ENCODE results near the gene SULF2. TPM values are rescaled to one million over a fixed set of nuclear protein-coding genes. Genes with fewer than 3 reads are reported as not detected.

Gene SULF2
- total RNA-seq, 1 donor from 2014 or later = 40.4 TPM

- Mint-ChIP-seq H3K27ac (ENCODE audit: unreplicated experiment) (no peak overlapping the region), H3K4me3 (ENCODE audit: unreplicated experiment) (no peak overlapping the region), H3K9me3 (ENCODE audit: unreplicated experiment) (no peaks in the 10 kb centered on the region), H3K27me3 (ENCODE audit: unreplicated experiment) (no peaks in the 10 kb centered on the region), H3K36me3 (ENCODE audit: unreplicated experiment) (peaks cover 9% of the 10 kb centered on the region), H3K4me1 (ENCODE audit: unreplicated experiment) (peaks cover 12% of the 10 kb centered on the region)
- TF ChIP-seq CTCF (IDR thresholded peaks at IDR 0.05) = no peak
- no peak for DNase-seq (ENCODE audit: extremely low spot score, unreplicated experiment)
These were observed 117.6 kb downstream of the SULF2 start for GRCh38 chr20:47667531-47668312.

GRCh38 chr20:47667086-47667485, 118.2 kb downstream of the SULF2 start:
- peaks cover 9% of the 10 kb centered on the region for H3K36me3 Mint-ChIP-seq (ENCODE audit: unreplicated experiment)
- H3K9me3 Mint-ChIP-seq (ENCODE audit: unreplicated experiment) = no peaks in the 10 kb centered on the region
- DNase-seq (ENCODE audit: extremely low spot score, unreplicated experiment) = no peak
- peaks cover 14% of the 10 kb centered on the region for H3K4me1 Mint-ChIP-seq (ENCODE audit: unreplicated experiment)
- TF ChIP-seq CTCF (IDR thresholded peaks at IDR 0.05) = no peak
- H3K27ac Mint-ChIP-seq (ENCODE audit: unreplicated experiment) = no peak overlapping the region
- H3K4me3 Mint-ChIP-seq (ENCODE audit: unreplicated experiment) = no peak overlapping the region
- H3K27me3 Mint-ChIP-seq (ENCODE audit: unreplicated experiment) = no peaks in the 10 kb centered on the region

- Mint-ChIP-seq H3K4me3 (ENCODE audit: unreplicated experiment) (no peak overlapping the region), H3K36me3 (ENCODE audit: unreplicated experiment) (peaks cover 9% of the 10 kb centered on the region), H3K9me3 (ENCODE audit: unreplicated experiment) (no peaks in the 10 kb centered on the region), H3K27ac (ENCODE audit: unreplicated experiment) (no peak overlapping the region), H3K27me3 (ENCODE audit: unreplicated experiment) (no peaks in the 10 kb centered on the region), H3K4me1 (ENCODE audit: unreplicated experiment) (peaks cover 14% of the 10 kb centered on the region)
- no peak for DNase-seq (ENCODE audit: extremely low spot score, unreplicated experiment)
- no peak for TF ChIP-seq CTCF (IDR thresholded peaks at IDR 0.05)
These were observed 119.0 kb downstream of the SULF2 start for GRCh38 chr20:47666304-47666703.

- H3K4me1 Mint-ChIP-seq (ENCODE audit: unreplicated experiment) = peaks cover 14% of the 10 kb centered on the region
- DNase-seq (ENCODE audit: extremely low spot score, unreplicated experiment) = no peak
- no peak overlapping the region for H3K4me3 Mint-ChIP-seq (ENCODE audit: unreplicated experiment)
- no peak for TF ChIP-seq CTCF (IDR thresholded peaks at IDR 0.05)
- no peak overlapping the region for H3K27ac Mint-ChIP-seq (ENCODE audit: unreplicated experiment)
- peaks cover 16% of the 10 kb centered on the region for H3K36me3 Mint-ChIP-seq (ENCODE audit: unreplicated experiment)
- H3K9me3 Mint-ChIP-seq (ENCODE audit: unreplicated experiment) = no peaks in the 10 kb centered on the region
- H3K27me3 Mint-ChIP-seq (ENCODE audit: unreplicated experiment) = no peaks in the 10 kb centered on the region
These were observed 119.9 kb downstream of the SULF2 start for GRCh38 chr20:47665221-47665991.

- H3K36me3 Mint-ChIP-seq (ENCODE audit: unreplicated experiment) = peaks cover 16% of the 10 kb centered on the region
- peaks cover 17% of the 10 kb centered on the region for H3K4me1 Mint-ChIP-seq (ENCODE audit: unreplicated experiment)
- TF ChIP-seq CTCF (IDR thresholded peaks at IDR 0.05) = no peak
- H3K27ac Mint-ChIP-seq (ENCODE audit: unreplicated experiment) = no peak overlapping the region
- no peaks in the 10 kb centered on the region for H3K27me3 Mint-ChIP-seq (ENCODE audit: unreplicated experiment)
- no peaks in the 10 kb centered on the region for H3K9me3 Mint-ChIP-seq (ENCODE audit: unreplicated experiment)
- no peak for DNase-seq (ENCODE audit: extremely low spot score, unreplicated experiment)
- H3K4me3 Mint-ChIP-seq (ENCODE audit: unreplicated experiment) = no peak overlapping the region
These were observed 120.5 kb downstream of the SULF2 start for GRCh38 chr20:47664744-47665143.

Data from osteocyte (in vitro differentiated cells).